ENCODE results near the gene HMGCLL1.

Gene HMGCLL1

GRCh38 chr6:55438203-55438602 is 140.8 kb downstream of the HMGCLL1 start:
- DNase-seq = no peak

- peak; percentile 81 for DNase-seq
Observed at GRCh38 chr6:55437141-55437540, 141.9 kb downstream of the HMGCLL1 start.

- peak; percentile 58 for DNase-seq
Observed at GRCh38 chr6:55433446-55434130, 145.4 kb downstream of the HMGCLL1 start.

DNA sequence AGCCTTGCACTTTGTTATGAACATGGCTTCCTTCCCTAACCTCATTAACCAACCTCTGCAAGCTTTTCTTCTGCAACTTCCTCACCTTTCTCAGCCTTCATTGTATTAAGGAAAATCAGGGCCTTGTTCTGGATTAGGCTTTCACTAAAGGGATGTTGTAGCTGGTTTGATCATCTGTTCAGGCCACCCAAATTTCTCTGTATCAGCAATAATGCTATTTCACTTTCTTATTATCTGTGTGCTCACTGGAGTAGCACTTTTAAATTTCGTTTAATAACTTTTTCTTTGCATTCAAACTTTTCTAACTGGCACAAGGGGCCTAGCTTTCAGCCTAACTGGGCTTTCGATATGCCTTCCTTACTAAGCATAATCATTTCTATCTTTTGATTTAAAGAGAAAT is 155.1 kb downstream of the HMGCLL1 start:
- no peak for DNase-seq

- no peak for DNase-seq
Observed at GRCh38 chr6:55410674-55411073, 168.3 kb downstream of the HMGCLL1 start.

GRCh38 chr6:55405474-55406235 is 173.3 kb downstream of the HMGCLL1 start:
- DNase-seq = no peak

DNA sequence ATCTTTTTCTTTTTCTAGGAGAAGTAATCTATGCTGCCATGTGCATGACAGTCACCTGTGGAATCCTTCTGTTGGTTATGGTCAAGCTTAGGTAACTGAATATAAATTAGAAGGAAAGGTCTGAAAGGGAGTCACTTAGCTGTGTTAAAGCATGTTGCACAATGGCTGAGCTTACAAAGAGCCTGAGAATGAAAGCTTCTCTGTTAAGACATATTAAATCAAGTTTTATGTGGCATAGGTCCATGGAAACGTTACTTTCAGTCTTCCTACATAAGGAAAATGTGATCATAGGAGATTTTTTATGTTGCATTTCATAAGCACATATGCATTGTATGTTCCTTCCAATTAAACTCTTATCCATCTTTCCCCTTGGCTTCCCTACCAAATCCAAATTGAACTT is 179.6 kb downstream of the HMGCLL1 start:
- DNase-seq = no peak

DNA sequence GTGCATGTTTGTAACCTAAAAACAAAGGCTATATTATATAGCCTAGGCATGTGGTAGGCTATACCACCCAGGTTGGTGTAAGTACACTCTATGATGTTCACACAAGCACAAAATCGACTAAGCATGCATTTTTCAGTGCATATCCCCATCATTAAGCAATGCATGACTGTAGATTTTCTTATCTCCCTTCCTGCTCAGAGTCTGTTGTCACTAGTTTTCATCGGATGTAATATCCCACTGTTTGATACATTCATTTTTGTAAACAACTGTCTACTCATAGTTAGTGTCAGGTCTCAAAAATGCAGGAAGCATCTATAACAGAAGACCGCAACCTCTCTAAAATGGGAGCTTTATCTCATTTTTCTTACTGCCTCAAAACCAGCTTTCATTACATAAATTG is 181.0 kb downstream of the HMGCLL1 start:
- peak; percentile 68 for DNase-seq

GRCh38 chr6:55395871-55396270 is 183.1 kb downstream of the HMGCLL1 start:
- no peak for DNase-seq

DNA sequence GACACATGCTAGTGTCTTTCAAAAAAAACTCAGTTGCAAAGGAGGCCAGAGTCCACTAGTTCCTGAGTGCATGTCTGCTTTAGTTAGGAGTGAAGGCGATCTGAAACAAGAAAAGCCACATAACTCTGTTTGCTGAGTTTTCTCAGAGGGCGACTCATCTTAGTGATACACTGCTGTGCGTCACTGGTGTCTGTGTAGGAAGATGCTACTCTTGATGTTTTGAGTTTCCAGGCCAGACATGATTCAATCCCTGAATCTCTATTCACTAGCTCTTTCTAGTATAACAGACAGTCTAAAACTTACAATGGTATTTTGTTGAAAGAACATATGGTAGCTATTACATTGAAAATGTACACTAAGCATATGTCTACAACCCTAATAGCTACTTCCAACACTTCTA is 190.8 kb downstream of the HMGCLL1 start:
- DNase-seq = no peak

All from NCI-H226 (cell line).